ENCODE measurements around the gene GPX7. TPM values are rescaled to one million over a fixed set of nuclear protein-coding genes. Genes with fewer than 3 reads are reported as not detected.

Gene GPX7
- total RNA-seq, 4 donors from 2014 or later: 4.8 to 9.1 (median 9.0) TPM

- WGBS, 2 donors: 56 to 59% methylated on average over 4 of the region's 4 CpGs
Observed at GRCh38 chr1:52556641-52557360, 45.4 kb upstream of the GPX7 start.

DNA sequence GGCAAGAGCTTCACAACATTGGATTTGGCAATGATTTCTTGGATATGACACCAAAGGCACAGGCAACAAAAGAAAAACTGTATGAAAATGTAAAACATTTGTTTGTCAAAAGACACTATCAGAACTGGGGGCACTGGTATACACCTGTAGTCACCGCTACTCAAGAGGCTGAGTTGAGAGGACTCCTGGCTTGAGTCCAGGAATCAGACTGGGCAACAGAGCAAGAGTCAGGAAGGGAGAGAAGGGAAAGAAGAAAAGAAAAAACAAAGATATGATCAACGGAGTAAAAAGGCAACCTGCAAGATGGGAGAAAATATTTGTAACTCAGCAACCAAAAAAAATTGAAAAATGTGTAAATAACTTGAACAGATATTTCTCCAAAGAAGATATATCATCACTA is 43.2 kb upstream of the GPX7 start:
- intact Hi-C loops (cut with DNase I; ENCODE audit: low total_unique reads): no loop called here
- no peak for TF ChIP-seq POLR2A (IDR thresholded peaks at IDR 0.05)
- no peak for TF ChIP-seq CTCF (IDR thresholded peaks at IDR 0.05)
- WGBS, 2 donors: 78% methylated on average over 2 of the region's 2 CpGs
- no peak for DNase-seq (ENCODE audit: low spot score in 2 of 2)
- no peak overlapping the region for H3K4me3 ChIP-seq (ENCODE audit: low read depth, poor library complexity, severe bottlenecking)

More at GRCh38 chr1:52556641-52557360, 45.4 kb upstream of the GPX7 start:
- no peak for DNase-seq (ENCODE audit: low spot score in 2 of 2)
- no peak overlapping the region for H3K4me3 ChIP-seq (ENCODE audit: low read depth, poor library complexity, severe bottlenecking)
- no peak for TF ChIP-seq POLR2A (IDR thresholded peaks at IDR 0.05)
- TF ChIP-seq CTCF (IDR thresholded peaks at IDR 0.05): no peak
- intact Hi-C loops (cut with DNase I; ENCODE audit: low total_unique reads): no loop called here

GRCh38 chr1:52559875-52560274 is 42.3 kb upstream of the GPX7 start:
- intact Hi-C loops (cut with DNase I; ENCODE audit: low total_unique reads): no loop called here
- DNase-seq (ENCODE audit: low spot score in 2 of 2): no peak
- 87 to 92% methylated on average over 2 of the region's 2 CpGs for WGBS, 2 donors
- no peak for TF ChIP-seq POLR2A (IDR thresholded peaks at IDR 0.05)
- H3K4me3 ChIP-seq (ENCODE audit: low read depth, poor library complexity, severe bottlenecking): no peak overlapping the region

- H3K4me3 ChIP-seq (ENCODE audit: low read depth, poor library complexity, severe bottlenecking): no peak overlapping the region
- TF ChIP-seq POLR2A (IDR thresholded peaks at IDR 0.05): no peak
- TF ChIP-seq CTCF (IDR thresholded peaks at IDR 0.05): no peak
- DNase-seq (ENCODE audit: low spot score in 2 of 2): no peak
- WGBS, 2 donors: 91 to 95% methylated on average over 3 of the region's 3 CpGs
- intact Hi-C loops (cut with DNase I; ENCODE audit: low total_unique reads): no loop called here
Observed at GRCh38 chr1:52562766-52563165, 39.4 kb upstream of the GPX7 start.

GRCh38 chr1:52567943-52568342 is 34.2 kb upstream of the GPX7 start:
- no peak for DNase-seq (ENCODE audit: low spot score in 2 of 2)
- H3K4me3 ChIP-seq (ENCODE audit: low read depth, poor library complexity, severe bottlenecking): no peak overlapping the region
- whole genome bisulfite sequencing, 2 donors: 46 to 55% methylated on average over 5 of the region's 5 CpGs
- TF ChIP-seq POLR2A (IDR thresholded peaks at IDR 0.05) (no peak), CTCF (IDR thresholded peaks at IDR 0.05) (no peak)
- intact Hi-C loops (cut with DNase I; ENCODE audit: low total_unique reads): no loop called here

- TF ChIP-seq POLR2A (IDR thresholded peaks at IDR 0.05): no peak
- TF ChIP-seq CTCF (IDR thresholded peaks at IDR 0.05): no peak
- 55 to 66% methylated on average over 7 of the region's 7 CpGs for WGBS, 2 donors
- no peak overlapping the region for H3K4me3 ChIP-seq (ENCODE audit: low read depth, poor library complexity, severe bottlenecking)
- DNase-seq (ENCODE audit: low spot score in 2 of 2): no peak
- intact Hi-C loops (cut with DNase I; ENCODE audit: low total_unique reads): no loop called here
Observed at GRCh38 chr1:52569449-52570210, 32.5 kb upstream of the GPX7 start.
